ENCODE measurements around the gene SLC4A4.

SLC4A4 gene

GRCh38 chr4:71549516-71550160 lies 210.8 kb downstream of the SLC4A4 start:
- DNase-seq, result no peak

- no peak for DNase-seq
Observed at GRCh38 chr4:71550220-71551165, 211.7 kb downstream of the SLC4A4 start.

DNA sequence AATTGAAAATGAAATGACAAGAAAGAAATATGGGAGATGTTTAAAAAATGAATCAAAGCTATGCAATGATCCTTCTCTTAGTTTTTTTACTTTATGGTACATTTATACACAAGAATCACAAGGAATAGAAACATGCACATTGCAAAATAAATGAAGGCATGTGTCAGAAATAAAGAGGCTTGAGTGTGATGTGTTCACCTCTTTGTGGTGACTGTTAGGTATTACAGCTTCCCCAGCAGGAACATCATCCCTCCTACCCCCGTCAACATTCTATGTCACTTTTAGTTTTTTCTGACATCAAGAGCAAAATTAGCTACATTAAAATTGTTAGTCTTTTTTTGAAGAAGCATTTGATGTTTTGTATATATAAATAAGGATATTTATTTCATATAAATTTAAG lies 214.8 kb downstream of the SLC4A4 start:
- no peak for DNase-seq

DNA sequence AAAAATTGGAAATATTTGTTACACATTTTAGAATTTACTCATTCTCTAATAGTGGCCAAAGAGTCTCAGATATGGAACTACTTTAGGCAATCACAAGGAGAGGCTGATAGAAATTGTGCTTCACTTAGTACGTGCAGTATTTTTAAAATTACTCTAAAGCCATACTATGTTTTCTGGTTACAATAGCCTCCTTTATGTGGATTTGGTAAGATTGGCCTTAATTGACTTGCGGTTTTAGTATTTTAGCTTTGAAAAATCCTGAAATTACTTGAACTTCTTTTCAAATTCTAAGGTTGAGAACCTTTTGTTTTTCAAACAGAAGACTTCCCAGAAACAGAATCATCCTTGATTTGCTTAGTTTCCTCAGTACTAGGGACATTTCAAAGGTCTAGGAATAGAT lies 215.2 kb downstream of the SLC4A4 start:
- DNase-seq, result no peak

DNA sequence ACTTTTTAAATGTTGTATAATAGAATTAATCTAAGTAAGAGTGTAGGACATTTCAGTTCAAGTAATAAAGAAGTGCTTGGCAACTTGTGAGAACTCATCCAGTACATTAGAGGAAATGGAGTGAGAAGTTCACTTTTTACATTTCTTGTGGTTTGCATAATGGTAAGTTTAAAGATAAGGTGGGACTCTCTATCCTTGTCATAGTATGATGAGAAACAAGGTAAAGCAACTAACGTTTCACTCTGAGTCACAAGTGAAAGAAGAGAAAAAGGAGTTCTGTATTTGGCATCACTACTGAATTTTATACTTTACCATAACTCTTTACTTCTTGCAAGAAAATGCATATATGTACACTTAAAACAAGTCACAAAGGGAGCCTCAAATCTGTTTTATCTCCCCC lies 219.4 kb downstream of the SLC4A4 start:
- no peak for DNase-seq

GRCh38 chr4:71559957-71560571 lies 221.2 kb downstream of the SLC4A4 start:
- no peak for DNase-seq

GRCh38 chr4:71564775-71565174 lies 226.0 kb downstream of the SLC4A4 start:
- DNase-seq, result no peak

DNA sequence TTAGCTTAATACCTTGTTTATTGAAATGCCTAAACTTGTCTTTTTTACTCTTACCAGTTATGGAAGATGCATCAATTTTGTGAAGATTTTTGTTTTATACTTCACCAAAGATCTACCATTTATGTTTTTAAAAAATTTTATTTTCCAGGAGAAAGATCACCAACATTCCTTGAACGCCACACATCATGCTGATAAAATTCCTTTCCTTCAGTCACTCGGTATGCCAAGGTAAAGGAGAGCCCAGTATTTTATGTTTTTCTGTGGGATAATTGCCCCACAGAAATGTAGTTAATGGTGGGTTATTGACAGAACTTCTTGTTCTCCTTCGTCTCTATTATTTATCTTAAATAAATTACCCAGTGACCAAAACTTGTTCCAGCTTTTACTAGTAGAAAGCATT lies 228.0 kb downstream of the SLC4A4 start:
- DNase-seq, result no peak

- no peak for DNase-seq
Observed at GRCh38 chr4:71568131-71568530, 229.3 kb downstream of the SLC4A4 start.

GRCh38 chr4:71570492-71570891 lies 231.7 kb downstream of the SLC4A4 start:
- DNase-seq, result no peak

- no peak for DNase-seq
Observed at GRCh38 chr4:71571346-71571745, 232.5 kb downstream of the SLC4A4 start.

GRCh38 chr4:71583971-71584370 lies 245.2 kb downstream of the SLC4A4 start:
- no peak for DNase-seq

GRCh38 chr4:71584585-71584984 lies 245.8 kb downstream of the SLC4A4 start:
- no peak for DNase-seq

GRCh38 chr4:71586087-71586763 lies 247.4 kb downstream of the SLC4A4 start:
- no peak for DNase-seq

GRCh38 chr4:71587995-71588394 lies 249.2 kb downstream of the SLC4A4 start:
- DNase-seq, result no peak

DNA sequence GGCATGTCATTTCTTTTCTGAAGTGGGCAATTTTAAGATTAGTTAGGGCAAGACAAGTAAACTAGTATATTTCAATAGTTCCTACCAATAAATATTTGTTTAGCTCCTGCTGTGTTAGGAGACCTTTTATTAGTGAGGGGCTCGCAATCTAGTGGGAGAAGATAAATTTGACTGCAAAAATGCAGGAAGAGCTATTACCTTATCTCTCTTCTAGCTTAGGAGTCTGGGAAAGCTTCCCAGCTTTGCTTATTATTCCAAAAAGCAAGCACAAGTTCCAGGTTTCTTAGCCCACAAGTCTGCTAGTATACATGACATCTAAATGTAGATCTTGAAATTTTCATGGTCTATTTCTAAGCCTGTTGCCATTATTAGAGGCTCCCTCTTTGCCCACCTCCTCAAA lies 254.0 kb downstream of the SLC4A4 start:
- DNase-seq, result no peak

DNA sequence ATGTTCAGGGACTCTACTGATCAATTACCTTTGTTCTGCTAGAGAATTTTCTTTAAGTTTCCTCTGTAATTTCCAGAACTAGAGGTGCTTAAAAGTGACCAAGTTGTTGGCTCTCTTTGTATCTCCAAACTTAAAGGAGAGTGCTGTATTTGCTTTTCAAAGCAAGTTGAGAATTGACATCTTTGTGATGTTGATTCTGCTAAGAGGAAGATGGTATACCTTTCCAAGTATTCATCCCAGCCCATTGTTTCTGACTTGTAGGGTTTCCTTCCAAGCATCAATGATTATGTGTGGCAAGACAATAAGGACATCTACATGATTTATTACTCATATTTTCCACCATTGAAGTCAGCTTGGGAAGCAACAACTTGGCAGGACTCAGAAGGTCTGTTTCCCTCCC lies 254.5 kb downstream of the SLC4A4 start:
- DNase-seq, result no peak

GRCh38 chr4:71595576-71596108 lies 256.8 kb downstream of the SLC4A4 start:
- no peak for DNase-seq

DNA sequence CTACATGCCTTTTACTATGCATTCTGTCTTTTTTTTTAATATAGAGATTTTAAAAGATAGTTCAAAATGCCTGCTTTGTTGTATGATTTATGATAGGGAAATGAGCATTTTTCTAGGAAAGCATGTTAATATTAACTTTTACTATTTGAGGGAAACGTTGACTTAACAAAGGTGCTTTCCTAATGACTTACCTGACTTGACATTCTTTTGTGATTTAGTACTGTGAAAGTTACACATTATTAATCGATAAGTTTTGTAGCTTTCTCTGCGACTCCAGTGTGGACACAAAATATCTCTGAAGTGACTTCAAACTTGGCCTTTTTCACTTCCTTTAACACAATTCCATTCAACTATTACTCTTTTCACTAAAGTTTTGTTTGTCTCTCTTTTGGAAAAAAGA lies 260.8 kb downstream of the SLC4A4 start:
- no peak for DNase-seq

DNA sequence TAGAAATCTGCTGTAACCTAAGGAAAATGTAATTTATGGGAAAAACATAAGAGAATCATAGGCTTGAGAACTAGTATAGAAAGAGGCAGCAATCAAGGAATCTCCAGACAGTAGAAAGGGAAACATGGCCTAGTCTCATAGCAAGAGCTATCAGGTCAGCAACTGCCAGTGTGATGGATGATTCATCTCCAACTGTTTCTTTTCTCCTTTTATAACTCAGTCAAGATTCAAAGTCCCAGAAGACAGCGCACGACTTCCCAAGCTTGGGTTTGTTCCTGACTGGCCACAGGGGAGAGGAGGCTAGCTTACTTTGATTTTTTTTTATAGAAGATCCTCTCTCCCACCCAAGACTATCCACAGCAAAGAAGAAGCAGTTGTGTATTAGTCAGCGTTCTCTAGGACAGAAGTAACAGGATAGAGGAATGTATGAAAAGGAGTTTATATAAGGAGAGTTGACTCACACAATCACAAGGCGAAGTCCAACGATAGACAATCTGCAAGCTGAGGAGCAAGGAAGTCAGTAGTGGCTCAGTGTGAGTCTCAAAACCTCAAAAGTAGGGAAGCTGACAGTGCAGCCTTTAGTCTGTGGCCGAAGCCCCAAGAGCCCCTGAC lies 263.6 kb downstream of the SLC4A4 start:
- no peak for DNase-seq

- no peak for DNase-seq
Observed at GRCh38 chr4:71604785-71605184, 266.0 kb downstream of the SLC4A4 start.

- no peak for DNase-seq
Observed at GRCh38 chr4:71607109-71607508, 268.3 kb downstream of the SLC4A4 start.

Measured in activated T-cell treated with anti-CD3 and anti-CD28 coated beads, Interleukin-2, amount 50 U/mL, for 48 hours (primary cell).